ENCODE results near the gene RAD51B. TPM values are rescaled to one million over a fixed set of nuclear protein-coding genes. Genes with fewer than 3 reads are reported as not detected.

Gene RAD51B
- total and polyA plus RNA-seq, 4 experiments from 2014 or later, result 22.0 to 35.7 (median 31.4) TPM

GRCh38 chr14:68268719-68269118 lies 449.1 kb downstream of the RAD51B start:
- peaks cover 29 to 55% (median 36%) of the 10 kb centered on the region in 4 donors for H3K4me1 Mint-ChIP-seq
- no peaks in the 10 kb centered on the region for H3K36me3 Mint-ChIP-seq
- peaks cover 42% of the 10 kb centered on the region for H3K4me1 ChIP-seq (ENCODE audit: insufficient read depth, low read length)
- no peaks in the 10 kb centered on the region for H3K27me3 Mint-ChIP-seq
- H3K4me3 Mint-ChIP-seq, result peak overlapping the region in 4 of 8 donors; percentile 44 to 58 (median 53)
- ChIA-PET POLR2A (ENCODE audit: partially characterized antibody) (interaction anchor here (1.5 to 3.5 kb wide), 2 partner anchors 15 to 527 kb away, joined by 4 to 15 read pairs; no protein-coding TSS in a partner anchor), CTCF (ENCODE audit: partially characterized antibody) (interaction anchor here (1.5 kb wide), 1 partner anchor 239 kb away, joined by 4 read pairs; no protein-coding TSS in a partner anchor)
- no peak overlapping the region for H3K27ac ChIP-seq (ENCODE audit: low read depth, low read length)
- peak overlapping the region; percentile 61 to 93 (median 85) for H3K27ac Mint-ChIP-seq
- no peaks in the 10 kb centered on the region for H3K9me3 ChIP-seq (ENCODE audit: control insufficient read depth in 1 of 2, low read length in 2 of 2)
- H3K36me3 ChIP-seq (ENCODE audit: insufficient read depth, low read length), result no peaks in the 10 kb centered on the region
- no peak overlapping the region for H3K4me3 ChIP-seq (ENCODE audit: low read length in 2 of 2)
- intact Hi-C loops (cut with micrococcal nuclease), result no loop called here
- DNase-seq, result no peak
- H3K27me3 ChIP-seq (ENCODE audit: insufficient read depth, low read length), result no peaks in the 10 kb centered on the region
- H3K9me3 Mint-ChIP-seq, result no peaks in the 10 kb centered on the region

DNA sequence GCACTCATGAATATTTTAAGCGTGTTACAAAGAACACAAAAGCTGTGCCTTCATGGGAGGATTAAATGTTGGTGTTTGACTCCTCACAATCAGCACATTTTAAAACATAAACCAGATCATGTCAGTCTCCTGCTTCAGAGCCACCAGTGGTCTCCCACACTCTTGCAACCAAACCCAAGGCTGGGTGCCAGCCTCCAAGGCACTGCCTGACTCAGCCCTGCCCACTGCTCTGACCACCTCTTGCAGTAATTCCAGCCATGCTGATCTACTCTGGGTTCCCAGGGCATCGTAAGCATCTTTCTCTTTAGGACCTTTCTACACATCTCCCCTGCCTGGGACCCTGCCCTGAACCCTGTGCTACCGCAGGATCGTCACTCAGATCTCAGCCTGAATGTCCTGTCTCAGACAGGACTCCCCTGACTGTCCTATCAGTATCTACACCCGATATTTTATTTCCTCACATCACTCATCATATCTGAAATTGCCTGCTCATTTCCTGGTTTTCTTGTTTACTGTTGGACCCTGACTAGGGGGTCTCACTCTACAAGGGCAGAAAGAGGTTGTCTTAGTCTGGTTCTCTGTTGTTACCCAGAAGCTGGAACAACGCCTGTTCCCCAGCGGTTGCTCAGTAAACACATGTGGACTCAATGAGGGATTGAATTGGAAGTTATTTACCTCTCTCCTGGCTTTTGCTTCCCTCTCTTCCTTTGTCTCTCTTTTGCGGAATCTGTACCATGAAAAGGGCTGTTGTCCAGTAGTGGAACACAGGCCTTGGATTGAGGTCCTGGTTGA lies 449.8 kb downstream of the RAD51B start:
- Mint-ChIP-seq H3K36me3 (no peaks in the 10 kb centered on the region), H3K27ac (peak overlapping the region; percentile 7 to 93 (median 85)), H3K27me3 (no peaks in the 10 kb centered on the region), H3K9me3 (no peaks in the 10 kb centered on the region), H3K4me1 (peaks cover 29 to 55% (median 37%) of the 10 kb centered on the region in 4 donors), H3K4me3 (peak overlapping the region in 1 of 8 donors; percentile 37)
- CTCF ChIA-PET (ENCODE audit: partially characterized antibody), result interaction anchor here (3.0 to 3.2 kb wide), 2 partner anchors 14 to 547 kb away, joined by 9 to 13 read pairs; no protein-coding TSS in a partner anchor
- POLR2A ChIA-PET (ENCODE audit: partially characterized antibody), result interaction anchor here (1.5 to 1.9 kb wide), 2 partner anchors 526 to 547 kb away, joined by 4 to 7 read pairs; no protein-coding TSS in a partner anchor
- no peaks in the 10 kb centered on the region for H3K27me3 ChIP-seq (ENCODE audit: insufficient read depth, low read length)
- H3K9me3 ChIP-seq (ENCODE audit: control insufficient read depth in 1 of 2, low read length in 2 of 2), result no peaks in the 10 kb centered on the region
- intact Hi-C loops (cut with micrococcal nuclease), result no loop called here
- no peak for DNase-seq
- no peak overlapping the region for H3K27ac ChIP-seq (ENCODE audit: low read depth, low read length)
- no peaks in the 10 kb centered on the region for H3K36me3 ChIP-seq (ENCODE audit: insufficient read depth, low read length)
- no peak overlapping the region for H3K4me3 ChIP-seq (ENCODE audit: low read length in 2 of 2)
- H3K4me1 ChIP-seq (ENCODE audit: insufficient read depth, low read length), result peaks cover 44% of the 10 kb centered on the region

DNA sequence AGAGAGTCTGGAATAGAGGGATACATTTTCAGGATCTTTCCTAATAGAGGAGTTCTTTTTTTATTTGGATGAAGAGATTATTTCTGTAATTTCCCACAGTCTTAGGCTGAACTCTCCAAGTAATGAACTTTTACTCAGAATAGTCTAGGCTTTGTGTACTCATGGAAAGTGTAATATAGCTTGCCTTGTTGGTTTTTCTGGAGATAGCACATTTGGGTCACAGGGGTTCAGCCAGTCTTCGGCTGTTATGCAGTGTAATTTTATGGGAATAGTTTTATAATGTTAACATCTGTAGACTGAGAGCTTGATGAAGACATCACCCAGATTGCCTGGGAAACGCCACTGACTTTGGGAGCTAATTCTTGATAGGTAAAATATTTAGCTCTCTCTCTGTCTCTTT lies 450.8 kb downstream of the RAD51B start:
- CTCF ChIA-PET (ENCODE audit: partially characterized antibody), result interaction anchor here (1.0 to 3.2 kb wide), 6 partner anchors 10 to 546 kb away, joined by 3 to 13 read pairs (median 6); no protein-coding TSS in a partner anchor
- Mint-ChIP-seq H3K9me3 (no peaks in the 10 kb centered on the region), H3K27me3 (no peaks in the 10 kb centered on the region), H3K4me1 (peaks cover 37 to 62% (median 45%) of the 10 kb centered on the region in 4 donors), H3K27ac (peak overlapping the region in 2 of 7 donors; percentile 20 to 60), H3K4me3 (no peak overlapping the region), H3K36me3 (no peaks in the 10 kb centered on the region)
- no peak for DNase-seq
- Histone ChIP-seq H3K36me3 (ENCODE audit: insufficient read depth, low read length) (no peaks in the 10 kb centered on the region), H3K4me1 (ENCODE audit: insufficient read depth, low read length) (peaks cover 54% of the 10 kb centered on the region), H3K4me3 (ENCODE audit: low read length in 2 of 2) (no peak overlapping the region), H3K9me3 (ENCODE audit: control insufficient read depth in 1 of 2, low read length in 2 of 2) (no peaks in the 10 kb centered on the region), H3K27me3 (ENCODE audit: insufficient read depth, low read length) (no peaks in the 10 kb centered on the region), H3K27ac (ENCODE audit: low read depth, low read length) (no peak overlapping the region)
- intact Hi-C loops (cut with micrococcal nuclease), result no loop called here
- POLR2A ChIA-PET (ENCODE audit: partially characterized antibody), result interaction anchor here (1.0 to 1.9 kb wide), 6 partner anchors 13 to 549 kb away, joined by 3 to 12 read pairs (median 3); partner anchors contain the start of gene ZFP36L1

- no peak for DNase-seq
- no peaks in the 10 kb centered on the region for H3K9me3 ChIP-seq (ENCODE audit: control insufficient read depth in 1 of 2, low read length in 2 of 2)
- Mint-ChIP-seq H3K27ac (peak overlapping the region in 5 of 7 donors; percentile 3 to 74 (median 72)), H3K9me3 (no peaks in the 10 kb centered on the region), H3K36me3 (no peaks in the 10 kb centered on the region), H3K4me1 (peaks cover 44 to 71% (median 53%) of the 10 kb centered on the region in 4 donors), H3K27me3 (no peaks in the 10 kb centered on the region), H3K4me3 (peak overlapping the region in 4 of 8 donors; percentile 16 to 44 (median 26))
- no peak overlapping the region for H3K4me3 ChIP-seq (ENCODE audit: low read length in 2 of 2)
- intact Hi-C loops (cut with micrococcal nuclease), result no loop called here
- ChIA-PET POLR2A (ENCODE audit: partially characterized antibody) (interaction anchor here (0.6 to 1.6 kb wide), 3 partner anchors 11 to 514 kb away, joined by 3 to 12 read pairs (median 3); no protein-coding TSS in a partner anchor), CTCF (ENCODE audit: partially characterized antibody) (interaction anchor here (1.0 to 3.2 kb wide), 5 partner anchors 11 to 545 kb away, joined by 3 to 13 read pairs (median 6); no protein-coding TSS in a partner anchor)
- H3K4me1 ChIP-seq (ENCODE audit: insufficient read depth, low read length), result peaks cover 55% of the 10 kb centered on the region
- H3K27me3 ChIP-seq (ENCODE audit: insufficient read depth, low read length), result no peaks in the 10 kb centered on the region
- H3K36me3 ChIP-seq (ENCODE audit: insufficient read depth, low read length), result no peaks in the 10 kb centered on the region
- no peak overlapping the region for H3K27ac ChIP-seq (ENCODE audit: low read depth, low read length)
These were observed 452.4 kb downstream of the RAD51B start for GRCh38 chr14:68271913-68272391.

GRCh38 chr14:68273413-68273812 lies 453.8 kb downstream of the RAD51B start:
- no peaks in the 10 kb centered on the region for H3K36me3 Mint-ChIP-seq
- ChIA-PET POLR2A (ENCODE audit: partially characterized antibody) (interaction anchor here (1.0 to 1.7 kb wide), 5 partner anchors 10 to 542 kb away, joined by 3 to 6 read pairs (median 5); no protein-coding TSS in a partner anchor), CTCF (ENCODE audit: partially characterized antibody) (interaction anchor here (0.6 to 1.9 kb wide), 5 partner anchors 9 to 543 kb away, joined by 3 to 8 read pairs (median 3); no protein-coding TSS in a partner anchor)
- H3K27ac Mint-ChIP-seq, result no peak overlapping the region
- Histone ChIP-seq H3K4me3 (ENCODE audit: low read length in 2 of 2) (no peak overlapping the region), H3K27ac (ENCODE audit: low read depth, low read length) (no peak overlapping the region), H3K27me3 (ENCODE audit: insufficient read depth, low read length) (no peaks in the 10 kb centered on the region), H3K36me3 (ENCODE audit: insufficient read depth, low read length) (no peaks in the 10 kb centered on the region), H3K9me3 (ENCODE audit: control insufficient read depth in 1 of 2, low read length in 2 of 2) (no peaks in the 10 kb centered on the region), H3K4me1 (ENCODE audit: insufficient read depth, low read length) (peaks cover 41% of the 10 kb centered on the region)
- intact Hi-C loops (cut with micrococcal nuclease), result no loop called here
- H3K27me3 Mint-ChIP-seq, result no peaks in the 10 kb centered on the region
- H3K4me3 Mint-ChIP-seq, result no peak overlapping the region
- H3K9me3 Mint-ChIP-seq, result no peaks in the 10 kb centered on the region
- no peak for DNase-seq
- H3K4me1 Mint-ChIP-seq, result peaks cover 34 to 59% (median 42%) of the 10 kb centered on the region in 4 donors

GRCh38 chr14:68274725-68275124 lies 455.1 kb downstream of the RAD51B start:
- Histone ChIP-seq H3K27me3 (ENCODE audit: insufficient read depth, low read length) (no peaks in the 10 kb centered on the region), H3K36me3 (ENCODE audit: insufficient read depth, low read length) (no peaks in the 10 kb centered on the region), H3K4me1 (ENCODE audit: insufficient read depth, low read length) (peaks cover 30% of the 10 kb centered on the region), H3K27ac (ENCODE audit: low read depth, low read length) (no peak overlapping the region), H3K4me3 (ENCODE audit: low read length in 2 of 2) (no peak overlapping the region), H3K9me3 (ENCODE audit: control insufficient read depth in 1 of 2, low read length in 2 of 2) (no peaks in the 10 kb centered on the region)
- Mint-ChIP-seq H3K4me1 (peaks cover 22 to 53% (median 30%) of the 10 kb centered on the region in 4 donors), H3K27me3 (no peaks in the 10 kb centered on the region), H3K9me3 (no peaks in the 10 kb centered on the region), H3K36me3 (no peaks in the 10 kb centered on the region), H3K4me3 (peak overlapping the region in 3 of 8 donors; percentile 6 to 15 (median 9)), H3K27ac (peak overlapping the region in 5 of 7 donors; percentile 24 to 77 (median 44))
- DNase-seq, result no peak
- intact Hi-C loops (cut with micrococcal nuclease), result loop anchor here (1.0 kb wide), 1 partner anchor 515 kb away; no protein-coding TSS in a partner anchor
- POLR2A ChIA-PET (ENCODE audit: partially characterized antibody), result interaction anchor here (1.1 to 3.0 kb wide), 6 partner anchors 9 to 518 kb away, joined by 5 to 34 read pairs (median 6); partner anchors contain the start of gene ZFP36L1
- CTCF ChIA-PET (ENCODE audit: partially characterized antibody), result interaction anchor here (1.7 to 2.0 kb wide), 4 partner anchors 15 to 569 kb away, joined by 4 to 10 read pairs (median 7); no protein-coding TSS in a partner anchor

All from CD4-positive, alpha-beta memory T cell (primary cell).